ENCODE measurements around the gene CNGB1.
"Not testable (repeated sequence)": the region's sequence is repeated elsewhere in the genome, so short reads cannot be mapped to it uniquely, and the experiment has no call there.

Gene CNGB1

GRCh38 chr16:57920215-57920879, 50.6 kb downstream of the CNGB1 start:
- no peak for DNase-seq (ENCODE audit: low read depth)
- no peak for TF ChIP-seq CTCF (conservative IDR thresholded peaks at IDR 0.05; ENCODE audit: low read depth, low read length)

GRCh38 chr16:57918994-57919393, 51.9 kb downstream of the CNGB1 start:
- no peak for TF ChIP-seq CTCF (conservative IDR thresholded peaks at IDR 0.05; ENCODE audit: low read depth, low read length)
- no peak overlapping the region for H3K4me3 ChIP-seq (ENCODE audit: low read length)
- no peak for DNase-seq (ENCODE audit: low read depth)

More at GRCh38 chr16:57920215-57920879, 50.6 kb downstream of the CNGB1 start:
- H3K4me3 ChIP-seq (ENCODE audit: low read length), result no peak overlapping the region

GRCh38 chr16:57918444-57918843, 52.5 kb downstream of the CNGB1 start:
- H3K4me3 ChIP-seq (ENCODE audit: low read length), result no peak overlapping the region
- DNase-seq (ENCODE audit: low read depth), result no peak
- TF ChIP-seq CTCF (conservative IDR thresholded peaks at IDR 0.05; ENCODE audit: low read depth, low read length), result no peak

- H3K4me3 ChIP-seq (ENCODE audit: low read length); DNase-seq (ENCODE audit: low read depth): not testable (repeated sequence)
Observed at GRCh38 chr16:57917929-57918328, 53.0 kb downstream of the CNGB1 start.

GRCh38 chr16:57917489-57917888, 53.4 kb downstream of the CNGB1 start:
- not testable (repeated sequence) for H3K4me3 ChIP-seq (ENCODE audit: low read length); DNase-seq (ENCODE audit: low read depth)

GRCh38 chr16:57916735-57917438, 54.0 kb downstream of the CNGB1 start:
- no peak overlapping the region for H3K4me3 ChIP-seq (ENCODE audit: low read length)
- TF ChIP-seq CTCF (conservative IDR thresholded peaks at IDR 0.05; ENCODE audit: low read depth, low read length), result no peak
- no peak for DNase-seq (ENCODE audit: low read depth)

GRCh38 chr16:57915811-57916488, 55.0 kb downstream of the CNGB1 start:
- TF ChIP-seq CTCF (conservative IDR thresholded peaks at IDR 0.05; ENCODE audit: low read depth, low read length), result no peak
- no peak for DNase-seq (ENCODE audit: low read depth)
- H3K4me3 ChIP-seq (ENCODE audit: low read length), result no peak overlapping the region

GRCh38 chr16:57915267-57915666, 55.7 kb downstream of the CNGB1 start:
- H3K4me3 ChIP-seq (ENCODE audit: low read length), result no peak overlapping the region
- no peak for TF ChIP-seq CTCF (conservative IDR thresholded peaks at IDR 0.05; ENCODE audit: low read depth, low read length)
- no peak for DNase-seq (ENCODE audit: low read depth)

All from retinal pigment epithelial cell (primary cell).